ENCODE data around the gene GPHN.

The GPHN gene

DNA sequence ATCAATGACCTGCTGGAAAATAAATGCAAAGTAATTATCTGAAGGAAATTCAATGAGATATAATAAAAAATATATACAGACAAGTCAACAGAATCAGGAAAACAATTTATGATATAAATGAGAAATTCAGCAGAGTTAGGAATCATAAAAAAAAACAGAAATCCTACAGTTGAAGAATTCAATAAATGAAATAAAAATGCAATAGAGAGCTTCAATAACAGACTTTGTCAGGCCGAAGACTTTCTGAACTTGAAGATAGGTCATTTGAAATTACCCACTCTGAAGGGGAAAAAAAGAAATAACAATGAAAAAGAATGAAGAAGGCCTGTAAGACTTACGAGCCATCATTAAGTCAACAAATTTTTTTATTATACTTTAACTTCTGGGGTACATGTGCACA lies 665.8 kb downstream of the GPHN start:
- no peak for DNase-seq

DNA sequence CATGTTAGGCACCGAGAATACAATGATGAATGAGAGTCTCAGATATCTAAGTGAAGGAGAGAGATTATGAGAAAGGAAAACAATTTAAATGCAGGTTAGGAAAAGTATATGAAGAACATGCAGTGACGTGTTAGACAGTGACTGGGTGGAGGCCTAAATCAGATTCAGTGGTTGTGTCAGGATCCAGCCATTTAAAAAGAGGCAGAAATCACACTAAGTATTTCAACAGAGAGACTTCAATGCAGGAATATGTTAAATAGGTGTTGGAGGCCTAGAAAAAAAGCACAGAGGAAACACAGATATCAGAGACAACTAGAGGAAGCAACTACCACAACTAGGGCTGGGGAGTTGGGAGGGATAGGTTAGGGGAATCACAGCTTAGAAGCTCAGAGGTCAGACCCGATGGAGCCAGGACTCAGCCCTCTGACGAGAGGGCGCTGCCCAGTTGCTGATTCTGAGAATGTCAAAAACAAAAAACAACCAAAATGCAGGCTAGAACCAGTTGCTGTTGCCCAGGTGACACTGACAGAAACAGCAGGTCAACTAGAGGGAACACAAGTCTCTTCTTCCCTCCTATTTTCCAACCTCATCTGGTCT lies 678.3 kb downstream of the GPHN start:
- DNase-seq: no peak

DNA sequence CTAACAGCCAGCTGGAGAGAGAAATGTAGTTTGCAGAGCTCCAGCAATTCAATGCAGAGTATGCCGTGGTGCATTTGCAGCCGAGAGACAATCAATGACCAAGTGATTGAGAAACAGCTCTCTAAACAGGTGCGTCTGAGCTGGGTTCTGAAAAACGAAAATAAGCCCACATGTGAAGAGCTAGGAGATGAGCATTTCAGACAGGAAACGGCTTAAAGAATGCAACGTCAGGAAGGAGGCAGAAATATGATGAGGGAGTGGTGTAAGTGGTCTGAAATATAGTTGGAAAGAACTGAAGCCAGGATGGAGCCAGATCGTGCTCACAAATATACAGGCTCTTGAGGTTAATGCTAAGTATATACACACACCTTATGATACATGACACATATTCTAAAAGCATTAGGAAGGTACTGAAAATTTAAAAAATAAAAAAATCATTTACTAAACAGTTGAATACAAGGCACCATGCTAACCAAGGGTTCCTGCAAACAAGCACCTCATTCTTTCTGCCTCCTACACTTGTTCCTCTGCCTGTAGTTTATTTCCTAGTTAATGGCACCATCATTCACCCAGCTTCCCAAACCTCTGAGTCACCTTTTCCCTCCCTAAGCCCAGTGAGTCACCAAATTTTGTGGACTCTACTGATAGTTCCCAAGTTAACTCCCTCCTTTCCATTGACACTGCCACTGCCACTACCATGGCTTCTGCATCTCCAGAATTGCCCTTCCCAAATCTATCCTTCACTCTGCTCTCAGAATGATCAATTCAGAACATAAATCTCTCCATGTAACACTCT lies 679.0 kb downstream of the GPHN start:
- DNase-seq: no peak

DNA sequence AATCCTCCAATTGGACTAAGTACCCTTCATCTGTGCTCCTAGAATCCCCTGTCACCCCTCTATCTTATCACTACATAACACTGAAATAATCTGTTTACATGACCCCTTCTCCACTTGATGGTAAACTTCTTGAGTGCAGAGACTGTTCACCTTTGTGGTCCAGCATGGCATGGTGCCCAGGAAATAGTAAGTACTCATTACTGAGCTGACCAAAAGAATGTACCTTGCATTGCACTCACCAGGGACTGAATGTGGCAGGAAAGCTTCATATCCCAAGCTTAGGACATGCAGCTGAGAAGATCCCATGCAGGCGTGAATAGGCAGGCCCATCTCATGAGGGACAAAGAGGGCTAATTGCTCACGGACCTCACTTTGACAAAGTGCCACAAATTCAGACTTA lies 679.9 kb downstream of the GPHN start:
- no peak for DNase-seq

DNA sequence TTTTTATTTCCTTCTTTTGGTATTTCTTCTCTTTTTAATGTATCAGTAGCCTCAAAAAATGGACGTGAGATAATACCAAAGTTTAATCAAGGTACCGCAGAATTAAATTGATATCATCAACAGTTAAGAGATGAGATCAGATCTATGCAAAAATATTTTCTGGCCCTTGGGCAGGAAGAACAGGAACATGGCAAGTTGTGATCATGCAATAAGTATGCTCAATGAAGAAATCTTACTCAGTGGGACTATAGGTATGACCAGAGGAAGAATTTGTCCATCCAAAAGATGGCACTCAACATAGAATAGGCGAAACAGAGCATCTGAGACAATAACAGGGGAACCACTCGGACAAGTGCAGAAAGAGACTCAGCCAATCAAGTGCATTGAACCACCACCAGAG lies 680.4 kb downstream of the GPHN start:
- no peak for DNase-seq

DNA sequence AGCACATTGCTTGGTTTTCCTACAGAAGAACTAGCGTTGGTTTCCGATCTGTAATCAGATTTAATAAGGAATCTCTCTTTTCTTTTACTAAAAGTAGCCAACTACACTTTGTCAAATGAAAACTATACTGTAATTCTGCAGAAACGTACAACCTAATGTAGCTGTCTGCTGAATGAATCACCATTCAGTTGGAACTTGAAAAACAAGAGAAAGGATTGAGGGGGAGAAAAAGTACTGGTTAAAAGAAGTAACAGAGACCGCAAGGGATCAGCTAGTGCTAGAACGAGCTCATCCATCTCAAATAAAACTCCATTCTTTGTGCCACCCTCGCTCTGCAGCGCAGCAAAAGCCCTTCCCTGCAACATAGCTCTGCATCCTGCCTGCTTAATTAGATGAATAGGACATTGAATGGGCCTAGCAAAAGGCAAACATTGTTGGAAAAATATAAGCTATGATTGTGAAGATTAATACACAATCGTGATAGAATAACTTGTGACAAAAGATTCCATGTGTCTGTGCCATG lies 683.9 kb downstream of the GPHN start:
- DNase-seq: no peak

DNA sequence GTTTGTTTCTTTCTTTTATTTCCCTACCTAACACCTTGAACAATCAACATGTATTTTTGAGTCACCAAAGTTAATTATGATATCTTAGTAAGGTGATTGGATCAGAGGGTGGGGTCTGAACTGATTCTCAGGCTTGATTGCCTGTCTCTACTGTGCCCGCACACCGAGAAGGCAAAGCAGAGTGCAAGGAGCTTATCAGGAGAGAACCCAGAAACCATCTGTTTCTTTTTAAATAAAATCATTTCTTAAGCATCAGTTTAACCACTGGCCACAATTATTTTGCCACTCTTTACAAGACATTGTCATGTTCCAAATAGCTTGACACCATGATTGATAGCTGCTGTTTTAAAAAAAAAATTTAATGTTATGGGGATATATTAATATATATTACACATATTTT lies 684.4 kb downstream of the GPHN start:
- DNase-seq: no peak

DNA sequence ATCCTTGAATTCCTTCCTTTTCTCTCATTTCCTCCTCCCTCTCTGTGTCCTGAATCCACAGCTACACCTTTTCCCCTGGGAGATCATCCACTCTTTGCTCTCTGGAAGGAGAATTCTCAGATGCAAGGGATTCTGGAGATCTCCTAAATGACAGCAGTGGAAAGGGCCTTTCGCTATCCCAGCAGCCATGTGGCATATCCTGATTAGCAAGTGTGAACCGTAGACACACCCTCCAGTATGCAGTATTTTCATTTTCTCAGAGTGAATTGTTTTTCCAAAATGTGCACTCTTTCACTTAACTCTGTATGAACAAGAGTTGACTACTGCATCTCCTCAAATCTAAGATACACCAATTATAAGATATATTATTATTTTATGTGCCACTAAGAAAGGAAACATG lies 687.3 kb downstream of the GPHN start:
- DNase-seq: no peak

DNA sequence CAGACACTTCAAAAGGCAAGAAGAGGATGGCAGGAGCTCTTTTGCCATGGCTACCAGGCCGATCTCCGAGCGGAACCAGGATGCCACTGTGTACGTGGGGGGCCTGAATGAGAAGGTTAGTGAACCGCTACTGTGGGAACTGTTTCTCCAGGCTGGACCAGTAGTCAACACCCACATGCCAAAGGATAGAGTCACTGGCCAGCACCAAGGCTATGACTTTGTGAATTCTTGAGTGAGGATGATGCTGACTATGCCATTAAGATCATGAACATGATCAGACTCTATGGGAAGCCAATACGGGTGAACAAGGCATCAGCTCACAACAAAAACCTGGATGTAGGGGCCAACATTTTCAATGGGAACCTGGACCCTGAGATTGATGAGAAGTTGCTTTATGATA lies 691.1 kb downstream of the GPHN start:
- no peak for DNase-seq

DNA sequence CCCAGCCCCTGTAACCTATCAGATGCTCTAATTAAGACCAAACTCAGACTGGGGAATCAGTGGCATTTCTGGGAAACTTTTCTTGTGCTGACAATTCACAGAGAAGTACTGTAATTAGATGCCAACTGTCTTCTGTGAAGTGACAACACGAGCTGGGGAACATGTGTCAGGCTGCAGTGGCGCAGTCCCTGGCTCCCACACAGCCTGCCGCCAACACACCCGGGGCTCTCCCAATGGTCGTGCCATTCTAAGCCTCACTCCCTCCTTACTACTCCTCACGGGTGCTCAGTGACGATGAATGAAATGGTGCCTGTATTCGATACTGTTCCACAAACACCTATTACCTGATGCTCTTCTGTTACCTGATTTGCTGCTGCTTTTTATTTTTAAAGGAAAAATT lies 699.9 kb downstream of the GPHN start:
- no peak for DNase-seq

DNA sequence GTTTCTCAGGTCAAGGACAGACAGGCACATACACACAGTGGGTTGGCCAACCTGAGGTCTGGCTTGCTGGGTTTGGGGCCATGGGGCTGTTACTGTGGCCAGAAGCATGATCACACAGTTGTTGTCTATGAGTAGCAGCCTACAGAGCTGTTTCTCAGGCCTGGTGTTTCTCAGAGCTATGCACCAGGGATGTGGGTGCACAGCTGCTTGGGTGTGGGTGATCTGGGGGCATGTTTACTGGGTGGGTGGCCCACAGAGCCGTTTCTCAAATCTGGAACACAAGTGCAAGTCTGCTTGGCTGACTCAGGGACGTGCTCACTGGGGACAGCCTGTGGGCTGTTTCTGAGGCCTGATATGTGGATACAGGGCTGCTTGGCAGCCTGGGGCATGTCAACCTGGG lies 710.2 kb downstream of the GPHN start:
- DNase-seq: no peak

DNA sequence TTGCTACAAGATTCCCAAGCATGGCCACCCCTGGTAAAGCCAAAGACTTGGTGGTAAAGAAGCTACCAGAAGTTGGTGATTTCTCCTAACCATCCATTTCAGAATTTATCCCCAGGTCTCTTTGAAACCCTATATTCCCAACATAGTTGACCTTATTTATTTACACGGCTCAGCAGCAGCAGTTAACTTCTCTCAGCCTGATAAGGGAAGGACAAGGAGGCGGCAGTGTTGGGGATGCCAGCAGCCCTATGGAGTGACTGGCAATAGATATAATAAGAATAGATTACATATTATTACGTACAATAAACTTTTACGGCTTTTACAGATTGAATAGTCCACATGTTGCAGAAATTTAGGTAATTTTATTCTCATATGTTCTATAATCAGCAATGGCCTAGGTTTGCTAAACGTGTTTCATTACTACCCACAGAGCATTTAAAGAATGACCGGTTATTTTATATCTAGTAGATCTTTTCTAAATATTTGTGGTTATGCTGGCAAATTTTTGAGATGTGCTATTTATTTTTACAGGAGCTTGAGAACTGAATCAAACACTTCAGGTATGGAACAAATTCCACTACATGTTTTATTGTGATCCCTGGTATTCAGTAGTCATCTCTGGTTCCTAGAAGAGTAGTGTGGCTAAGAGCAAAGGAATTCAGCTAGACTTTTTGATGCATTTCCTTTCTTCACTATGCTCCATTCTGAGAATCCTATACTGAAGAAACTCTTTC lies 713.5 kb downstream of the GPHN start:
- DNase-seq: no peak

DNA sequence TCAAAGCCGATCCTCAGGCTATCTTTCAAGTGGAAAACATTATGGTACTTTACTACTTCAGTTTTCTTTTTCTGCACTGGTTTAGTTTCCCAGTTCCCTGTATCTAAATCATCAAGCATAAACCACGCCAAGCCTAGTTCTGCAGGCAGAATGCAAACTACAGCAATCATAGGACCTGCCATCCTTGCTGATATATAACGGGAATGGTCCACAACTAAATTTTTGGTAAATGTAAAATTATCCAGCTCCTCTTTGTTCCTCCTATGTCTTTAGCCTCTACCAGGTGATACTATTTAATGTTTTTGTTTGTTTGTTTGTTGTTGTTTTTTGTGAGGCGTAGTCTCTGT lies 714.0 kb downstream of the GPHN start:
- no peak for DNase-seq

DNA sequence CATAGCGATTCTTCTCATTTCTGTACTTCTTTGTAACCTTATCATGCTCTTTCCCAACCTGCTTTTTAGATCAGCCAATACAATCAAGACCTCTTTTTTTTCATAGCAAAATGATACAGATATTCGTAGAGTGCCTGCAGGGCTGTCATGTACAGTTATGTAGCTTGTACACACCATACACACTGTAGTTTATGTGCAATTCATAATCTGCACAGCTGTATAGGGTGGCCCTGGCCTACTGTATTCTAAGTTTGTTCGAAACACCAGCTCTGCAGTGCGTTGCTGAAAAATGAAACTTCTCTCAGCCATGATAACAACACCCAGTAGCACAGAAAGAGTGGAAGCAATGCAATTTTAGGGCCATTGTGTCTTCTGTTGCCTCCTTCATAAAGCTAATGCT lies 717.6 kb downstream of the GPHN start:
- no peak for DNase-seq

DNA sequence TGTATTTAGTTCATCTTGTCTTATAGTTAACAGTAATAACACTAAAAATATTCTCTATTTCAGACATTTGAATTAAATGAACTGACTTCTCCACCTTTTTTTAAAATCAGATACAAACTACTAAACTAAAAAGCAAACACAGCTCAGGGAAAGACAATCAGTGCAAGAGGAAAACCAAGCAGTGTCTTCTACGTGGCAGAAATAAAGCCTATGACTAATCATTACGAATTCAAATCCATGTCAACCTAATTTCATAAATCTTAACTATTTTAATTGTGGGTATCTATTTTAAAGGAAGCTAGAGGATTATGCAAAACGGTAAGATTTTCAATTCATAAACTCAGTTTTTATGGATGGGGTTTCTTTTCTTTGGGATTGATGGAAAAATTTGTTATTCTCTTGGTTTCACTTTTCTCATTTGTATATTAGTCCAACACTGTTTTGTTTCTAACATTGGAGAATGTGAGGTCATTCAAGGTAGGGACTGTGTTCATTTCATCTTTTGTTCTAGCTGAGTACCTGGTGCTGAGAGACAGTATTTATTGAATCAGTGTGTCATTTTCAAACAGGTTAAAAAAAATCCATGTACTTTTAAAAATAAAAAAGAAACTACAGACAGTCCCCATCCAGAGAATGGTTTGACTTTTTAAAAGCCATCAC lies 720.5 kb downstream of the GPHN start:
- no peak for DNase-seq

Data from stimulated activated CD4-positive, alpha-beta T cell treated with anti-CD3 and anti-CD28 coated beads, Interleukin-4, amount 100 ng/mL, for 1 hour (primary cell).